ENCODE data around the gene ASPRV1. TPM values are rescaled to one million over a fixed set of nuclear protein-coding genes. Genes with fewer than 3 reads are reported as not detected.
"Not testable (repeated sequence)": the region's sequence is repeated elsewhere in the genome, so short reads cannot be mapped to it uniquely, and the experiment has no call there.

Gene ASPRV1
- total RNA-seq, 1 donor from 2014 or later, result 0.63 TPM

DNA sequence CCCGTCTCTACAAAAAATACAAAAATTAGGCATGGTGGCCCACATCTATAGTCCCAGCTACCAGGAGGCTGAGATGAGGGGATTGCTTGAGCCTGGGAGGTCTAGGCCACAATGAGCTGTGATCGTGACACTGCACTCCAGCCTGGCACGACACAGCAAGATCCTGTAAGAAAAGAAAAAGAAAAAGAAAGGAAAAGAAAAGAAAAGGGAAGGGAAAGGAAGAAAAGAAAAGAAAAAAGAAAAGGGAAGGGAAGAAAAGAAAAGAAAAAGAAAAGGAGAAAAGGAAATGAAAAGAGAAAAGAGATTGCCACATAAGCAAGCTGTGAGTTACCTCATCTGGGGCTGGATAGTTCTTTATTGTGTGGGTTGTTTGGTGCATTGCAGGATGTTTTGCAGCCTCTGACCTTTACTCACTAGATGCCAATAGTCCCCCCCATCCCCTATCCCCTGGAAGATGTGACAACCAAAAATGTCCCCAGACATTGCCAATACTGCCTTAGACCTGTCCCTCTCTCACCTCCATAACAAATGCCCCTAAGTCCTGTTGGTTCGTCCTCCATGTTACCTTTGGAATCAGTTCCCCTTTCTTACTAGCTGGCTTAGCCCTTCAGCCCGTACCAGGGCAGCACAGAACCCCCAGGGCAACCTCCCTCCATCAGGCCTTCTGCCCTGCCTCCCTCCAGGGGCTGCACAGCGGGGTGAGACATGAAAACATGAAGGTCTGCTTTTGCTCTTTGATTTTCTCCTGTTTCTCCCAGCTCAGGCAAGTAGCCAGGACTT is 8.9 kb downstream of the ASPRV1 start:
- Histone ChIP-seq H3K4me1 (no peaks in the 10 kb centered on the region), H3K27me3 (ENCODE audit: low read depth) (peaks cover 9% of the 10 kb centered on the region), H3K27ac (replicated peaks) (no peak overlapping the region), H3K36me3 (no peaks in the 10 kb centered on the region), H3K4me3 (no peak overlapping the region), H3K9me3 (replicated peaks) (no peaks in the 10 kb centered on the region)
- no peak for DNase-seq
- intact Hi-C loops (cut with micrococcal nuclease), result no loop called here
- TF ChIP-seq, protein P1, sequence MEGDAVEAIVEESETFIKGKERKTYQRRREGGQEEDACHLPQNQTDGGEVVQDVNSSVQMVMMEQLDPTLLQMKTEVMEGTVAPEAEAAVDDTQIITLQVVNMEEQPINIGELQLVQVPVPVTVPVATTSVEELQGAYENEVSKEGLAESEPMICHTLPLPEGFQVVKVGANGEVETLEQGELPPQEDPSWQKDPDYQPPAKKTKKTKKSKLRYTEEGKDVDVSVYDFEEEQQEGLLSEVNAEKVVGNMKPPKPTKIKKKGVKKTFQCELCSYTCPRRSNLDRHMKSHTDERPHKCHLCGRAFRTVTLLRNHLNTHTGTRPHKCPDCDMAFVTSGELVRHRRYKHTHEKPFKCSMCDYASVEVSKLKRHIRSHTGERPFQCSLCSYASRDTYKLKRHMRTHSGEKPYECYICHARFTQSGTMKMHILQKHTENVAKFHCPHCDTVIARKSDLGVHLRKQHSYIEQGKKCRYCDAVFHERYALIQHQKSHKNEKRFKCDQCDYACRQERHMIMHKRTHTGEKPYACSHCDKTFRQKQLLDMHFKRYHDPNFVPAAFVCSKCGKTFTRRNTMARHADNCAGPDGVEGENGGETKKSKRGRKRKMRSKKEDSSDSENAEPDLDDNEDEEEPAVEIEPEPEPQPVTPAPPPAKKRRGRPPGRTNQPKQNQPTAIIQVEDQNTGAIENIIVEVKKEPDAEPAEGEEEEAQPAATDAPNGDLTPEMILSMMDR (IDR thresholded peaks at IDR 0.05; ENCODE audit: borderline replicate concordance), result no peak

DNA sequence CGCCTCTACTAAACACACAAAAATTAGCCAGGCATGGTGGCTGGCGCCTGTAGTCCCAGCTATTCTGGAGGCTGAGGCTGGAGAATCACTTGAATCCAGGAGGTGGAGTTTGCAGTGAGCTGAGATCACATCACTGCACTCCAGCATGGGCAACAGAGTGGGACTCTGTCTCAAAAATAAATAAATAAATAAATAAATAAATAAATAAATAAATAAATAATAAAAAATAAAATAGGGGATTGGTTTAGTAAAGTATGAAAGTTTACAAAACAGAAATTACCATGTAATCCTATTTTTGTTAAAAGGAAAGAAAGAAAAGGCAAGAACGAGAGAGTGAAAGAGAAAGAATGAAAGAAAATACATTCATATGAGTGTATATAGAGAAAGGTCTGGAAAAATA is 10.8 kb downstream of the ASPRV1 start:
- intact Hi-C loops (cut with micrococcal nuclease); H3K36me3 ChIP-seq; H3K4me3 ChIP-seq; H3K27ac ChIP-seq (replicated peaks); H3K9me3 ChIP-seq (replicated peaks); DNase-seq; H3K4me1 ChIP-seq; H3K27me3 ChIP-seq (ENCODE audit: low read depth): not testable (repeated sequence)

- no peak for DNase-seq
- Histone ChIP-seq H3K36me3 (no peaks in the 10 kb centered on the region), H3K9me3 (replicated peaks) (no peaks in the 10 kb centered on the region), H3K27me3 (ENCODE audit: low read depth) (peaks cover 9% of the 10 kb centered on the region), H3K4me3 (no peak overlapping the region), H3K27ac (replicated peaks) (no peak overlapping the region), H3K4me1 (no peaks in the 10 kb centered on the region)
- TF ChIP-seq, protein P1 (IDR thresholded peaks at IDR 0.05; ENCODE audit: borderline replicate concordance), result no peak
- intact Hi-C loops (cut with micrococcal nuclease), result no loop called here
Measured at GRCh38 chr2:69950241-69950640, 11.2 kb downstream of the ASPRV1 start.

DNA sequence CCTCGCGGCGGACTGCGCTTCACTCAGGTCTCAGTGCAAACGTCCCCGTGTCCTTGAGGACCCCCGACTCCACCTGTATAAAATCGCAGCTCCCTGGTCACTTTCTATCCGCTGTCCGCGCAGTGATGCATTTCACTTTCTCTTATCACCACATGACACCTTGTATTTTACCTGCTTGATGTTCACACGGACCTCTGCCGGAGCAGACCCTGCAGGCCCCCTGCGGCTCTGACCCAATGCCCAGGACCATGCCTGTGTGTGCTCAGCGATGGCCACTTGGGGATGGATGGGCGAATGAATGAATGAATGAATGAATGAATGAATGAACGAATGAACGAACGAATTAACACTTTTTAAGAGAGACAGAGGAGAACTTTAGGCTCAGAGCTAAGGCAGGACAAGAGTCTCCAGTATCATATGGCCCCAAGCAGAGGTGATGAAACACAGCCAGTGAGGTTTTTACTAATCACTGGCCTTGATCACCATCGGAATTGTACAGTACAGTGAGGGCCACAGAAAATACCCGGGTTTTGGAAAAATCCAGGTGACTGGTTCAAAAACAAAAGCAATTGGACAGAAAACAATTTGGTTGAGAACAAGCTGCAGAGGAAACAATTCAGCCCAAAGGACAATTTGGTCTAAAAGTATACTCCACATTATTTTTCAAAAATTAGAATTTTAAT is 12.3 kb downstream of the ASPRV1 start:
- TF ChIP-seq, protein P1 (IDR thresholded peaks at IDR 0.05; ENCODE audit: borderline replicate concordance), result no peak
- no peaks in the 10 kb centered on the region for H3K36me3 ChIP-seq
- no peaks in the 10 kb centered on the region for H3K4me1 ChIP-seq
- H3K27ac ChIP-seq (replicated peaks), result no peak overlapping the region
- DNase-seq, result no peak
- peaks cover 9% of the 10 kb centered on the region for H3K27me3 ChIP-seq (ENCODE audit: low read depth)
- H3K4me3 ChIP-seq, result no peak overlapping the region
- intact Hi-C loops (cut with micrococcal nuclease), result no loop called here
- no peaks in the 10 kb centered on the region for H3K9me3 ChIP-seq (replicated peaks)

- Histone ChIP-seq H3K4me1 (no peaks in the 10 kb centered on the region), H3K9me3 (replicated peaks) (no peaks in the 10 kb centered on the region), H3K27me3 (ENCODE audit: low read depth) (peaks cover 9% of the 10 kb centered on the region), H3K36me3 (peaks cover 4% of the 10 kb centered on the region), H3K4me3 (no peak overlapping the region), H3K27ac (replicated peaks) (no peak overlapping the region)
- no peak for DNase-seq
- TF ChIP-seq, protein P1 (IDR thresholded peaks at IDR 0.05; ENCODE audit: borderline replicate concordance), result no peak
- intact Hi-C loops (cut with micrococcal nuclease), result no loop called here
Measured at GRCh38 chr2:69948032-69948962, 13.1 kb downstream of the ASPRV1 start.
